SK-N-SH (cell line): ENCODE results near the gene KTN1.

Experiments
- EP300 ChIP-seq, 2 experiments: IDR thresholded peaks; 2 replicates each; pipeline versions ENCODE4 v1.4.0 to v1.6.1; 2012; ENCODE audit warnings: borderline replicate concordance in 1 of 2, low read depth in 1 of 2, low read length in 1 of 2
- FOSL2 ChIP-seq: IDR thresholded peaks from 2 replicates; pipeline ENCODE4 v1.4.0; 2012; ENCODE audit warnings: low read depth, mild to moderate bottlenecking, moderate library complexity, borderline replicate concordance
- GABPA ChIP-seq: IDR thresholded peaks from 2 replicates; pipeline ENCODE4 v1.4.0; 2012; ENCODE audit warnings: low read depth, mild to moderate bottlenecking
- MXI1 ChIP-seq: IDR thresholded peaks from 2 replicates; pipeline ENCODE4 v1.6.1; 2012; ENCODE audit warnings: mild to moderate bottlenecking, low read depth, low read length, improper control_type of control experiment
- POLR2AphosphoS5 ChIP-seq: IDR thresholded peaks from 2 replicates; pipeline ENCODE4 v1.6.1; 2012; ENCODE audit warnings: low read depth, low read length
- RCOR1 ChIP-seq: fragments of 150-350 bp; IDR thresholded peaks from 2 replicates; pipeline ENCODE4 v1.6.1; 2017; ENCODE audit warnings: antibody characterized with exemption, low read length
- SIN3A ChIP-seq: IDR thresholded peaks from 2 replicates; pipeline ENCODE4 v1.6.1; 2012; ENCODE audit warnings: low read depth, mild to moderate bottlenecking, low read length, moderate library complexity, borderline replicate concordance
- SMC3 ChIP-seq: IDR thresholded peaks from 2 replicates; pipeline ENCODE4 v1.6.1; 2012; ENCODE audit warnings: low read depth, low read length, improper control_type of control experiment
- TCF12 ChIP-seq: IDR thresholded peaks from 2 replicates; pipeline ENCODE4 v1.4.0; 2012
- YY1 ChIP-seq: IDR thresholded peaks from 2 replicates; pipeline ENCODE4 v1.4.0; 2012; ENCODE audit warnings: low read depth, mild to moderate bottlenecking
- TF ChIP-seq, protein P1 (sequence below): fragments of 200-600 bp; sonication (generic); IDR thresholded peaks from 2 replicates; pipeline ENCODE4 v1.6.1; 2017; ENCODE audit warnings: antibody characterized with exemption, mild to moderate bottlenecking, moderate library complexity
- TF ChIP-seq, protein P2 (sequence below): IDR thresholded peaks from 2 replicates; pipeline ENCODE4 v1.4.0; 2012; ENCODE audit warnings: low read depth
- TF ChIP-seq, protein P3 (sequence below): fragments of 150-350 bp; IDR thresholded peaks from 2 replicates; pipeline ENCODE4 v1.6.1; 2017; ENCODE audit warnings: antibody characterized with exemption, low read length, low read depth, borderline replicate concordance

DNA sequence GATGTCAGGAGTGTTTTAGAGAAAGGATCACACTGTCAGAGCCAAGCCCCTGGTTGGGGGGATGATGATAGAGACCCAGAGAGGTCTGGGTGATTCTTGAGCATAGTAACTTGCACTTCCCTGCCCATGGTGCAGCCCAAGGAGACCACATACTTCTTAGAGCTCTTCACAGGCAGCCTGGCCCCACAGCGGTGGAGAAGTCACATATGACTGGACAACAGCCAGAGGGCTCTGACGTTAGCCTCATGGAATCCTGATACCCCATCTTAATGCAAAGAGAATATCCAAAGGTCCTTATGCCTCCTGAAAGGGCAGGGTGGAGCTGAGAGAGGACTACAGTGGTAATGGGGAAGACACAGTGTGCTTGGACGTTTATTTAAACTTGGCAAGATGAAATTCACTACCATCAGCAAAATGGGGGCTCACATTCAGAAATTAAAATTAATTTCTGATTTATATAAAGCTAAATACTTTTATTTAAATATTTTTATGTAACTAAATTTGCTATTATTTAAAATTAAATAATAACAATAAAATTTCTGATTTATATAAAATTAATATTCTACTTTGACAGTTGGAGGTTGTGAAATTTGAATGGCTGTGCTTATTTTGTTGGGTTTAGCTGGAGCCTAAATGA, 131.3 kb downstream of the KTN1 start:
- TF ChIP-seq GABPA (no peak), POLR2AphosphoS5 (no peak), FOSL2 (no peak), EP300 (IDR thresholded peaks at IDR 0.05; ENCODE audit: borderline replicate concordance in 1 of 2, low read depth in 1 of 2, low read length in 1 of 2) (no peak), SMC3 (no peak), SIN3A (no peak), TCF12 (no peak), YY1 (no peak), MXI1 (no peak), RCOR1 (no peak)
- TF ChIP-seq, protein P1, sequence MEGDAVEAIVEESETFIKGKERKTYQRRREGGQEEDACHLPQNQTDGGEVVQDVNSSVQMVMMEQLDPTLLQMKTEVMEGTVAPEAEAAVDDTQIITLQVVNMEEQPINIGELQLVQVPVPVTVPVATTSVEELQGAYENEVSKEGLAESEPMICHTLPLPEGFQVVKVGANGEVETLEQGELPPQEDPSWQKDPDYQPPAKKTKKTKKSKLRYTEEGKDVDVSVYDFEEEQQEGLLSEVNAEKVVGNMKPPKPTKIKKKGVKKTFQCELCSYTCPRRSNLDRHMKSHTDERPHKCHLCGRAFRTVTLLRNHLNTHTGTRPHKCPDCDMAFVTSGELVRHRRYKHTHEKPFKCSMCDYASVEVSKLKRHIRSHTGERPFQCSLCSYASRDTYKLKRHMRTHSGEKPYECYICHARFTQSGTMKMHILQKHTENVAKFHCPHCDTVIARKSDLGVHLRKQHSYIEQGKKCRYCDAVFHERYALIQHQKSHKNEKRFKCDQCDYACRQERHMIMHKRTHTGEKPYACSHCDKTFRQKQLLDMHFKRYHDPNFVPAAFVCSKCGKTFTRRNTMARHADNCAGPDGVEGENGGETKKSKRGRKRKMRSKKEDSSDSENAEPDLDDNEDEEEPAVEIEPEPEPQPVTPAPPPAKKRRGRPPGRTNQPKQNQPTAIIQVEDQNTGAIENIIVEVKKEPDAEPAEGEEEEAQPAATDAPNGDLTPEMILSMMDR = no peak
- TF ChIP-seq, protein P2, sequence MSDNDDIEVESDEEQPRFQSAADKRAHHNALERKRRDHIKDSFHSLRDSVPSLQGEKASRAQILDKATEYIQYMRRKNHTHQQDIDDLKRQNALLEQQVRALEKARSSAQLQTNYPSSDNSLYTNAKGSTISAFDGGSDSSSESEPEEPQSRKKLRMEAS = no peak
- TF ChIP-seq, protein P3, sequence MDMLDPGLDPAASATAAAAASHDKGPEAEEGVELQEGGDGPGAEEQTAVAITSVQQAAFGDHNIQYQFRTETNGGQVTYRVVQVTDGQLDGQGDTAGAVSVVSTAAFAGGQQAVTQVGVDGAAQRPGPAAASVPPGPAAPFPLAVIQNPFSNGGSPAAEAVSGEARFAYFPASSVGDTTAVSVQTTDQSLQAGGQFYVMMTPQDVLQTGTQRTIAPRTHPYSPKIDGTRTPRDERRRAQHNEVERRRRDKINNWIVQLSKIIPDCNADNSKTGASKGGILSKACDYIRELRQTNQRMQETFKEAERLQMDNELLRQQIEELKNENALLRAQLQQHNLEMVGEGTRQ = no peak
